Midbrain (tissue), 1 donor: ENCODE results near the gene WNT1.

Experiments
- DNase-seq: peaks from one replicate; lab custom pipeline; 2025; lab: John Stamatoyannopoulos, UW

The WNT1 gene

DNA sequence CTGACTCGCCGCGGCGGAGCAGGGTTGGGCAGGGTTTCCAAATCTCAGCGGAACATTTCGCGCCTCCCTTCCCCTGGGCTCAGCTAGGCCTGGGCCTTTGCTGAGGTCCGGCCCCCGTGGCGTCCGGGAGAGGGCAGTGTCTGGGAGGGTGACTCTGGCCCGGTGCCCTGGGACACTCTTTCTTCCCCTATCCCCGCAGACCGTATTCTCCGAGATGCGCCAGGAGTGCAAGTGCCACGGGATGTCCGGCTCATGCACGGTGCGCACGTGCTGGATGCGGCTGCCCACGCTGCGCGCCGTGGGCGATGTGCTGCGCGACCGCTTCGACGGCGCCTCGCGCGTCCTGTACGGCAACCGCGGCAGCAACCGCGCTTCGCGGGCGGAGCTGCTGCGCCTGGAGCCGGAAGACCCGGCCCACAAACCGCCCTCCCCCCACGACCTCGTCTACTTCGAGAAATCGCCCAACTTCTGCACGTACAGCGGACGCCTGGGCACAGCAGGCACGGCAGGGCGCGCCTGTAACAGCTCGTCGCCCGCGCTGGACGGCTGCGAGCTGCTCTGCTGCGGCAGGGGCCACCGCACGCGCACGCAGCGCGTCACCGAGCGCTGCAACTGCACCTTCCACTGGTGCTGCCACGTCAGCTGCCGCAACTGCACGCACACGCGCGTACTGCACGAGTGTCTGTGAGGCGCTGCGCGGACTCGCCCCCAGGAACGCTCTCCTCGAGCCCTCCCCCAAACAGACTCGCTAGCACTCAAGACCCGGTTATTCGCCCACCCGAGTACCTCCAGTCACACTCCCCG is 3.0 kb downstream of the WNT1 start:
- no peak for DNase-seq

DNA sequence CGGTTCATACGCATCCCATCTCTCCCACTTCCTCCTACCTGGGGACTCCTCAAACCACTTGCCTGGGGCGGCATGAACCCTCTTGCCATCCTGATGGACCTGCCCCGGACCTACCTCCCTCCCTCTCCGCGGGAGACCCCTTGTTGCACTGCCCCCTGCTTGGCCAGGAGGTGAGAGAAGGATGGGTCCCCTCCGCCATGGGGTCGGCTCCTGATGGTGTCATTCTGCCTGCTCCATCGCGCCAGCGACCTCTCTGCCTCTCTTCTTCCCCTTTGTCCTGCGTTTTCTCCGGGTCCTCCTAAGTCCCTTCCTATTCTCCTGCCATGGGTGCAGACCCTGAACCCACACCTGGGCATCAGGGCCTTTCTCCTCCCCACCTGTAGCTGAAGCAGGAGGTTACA is 3.6 kb downstream of the WNT1 start:
- no peak for DNase-seq

DNA sequence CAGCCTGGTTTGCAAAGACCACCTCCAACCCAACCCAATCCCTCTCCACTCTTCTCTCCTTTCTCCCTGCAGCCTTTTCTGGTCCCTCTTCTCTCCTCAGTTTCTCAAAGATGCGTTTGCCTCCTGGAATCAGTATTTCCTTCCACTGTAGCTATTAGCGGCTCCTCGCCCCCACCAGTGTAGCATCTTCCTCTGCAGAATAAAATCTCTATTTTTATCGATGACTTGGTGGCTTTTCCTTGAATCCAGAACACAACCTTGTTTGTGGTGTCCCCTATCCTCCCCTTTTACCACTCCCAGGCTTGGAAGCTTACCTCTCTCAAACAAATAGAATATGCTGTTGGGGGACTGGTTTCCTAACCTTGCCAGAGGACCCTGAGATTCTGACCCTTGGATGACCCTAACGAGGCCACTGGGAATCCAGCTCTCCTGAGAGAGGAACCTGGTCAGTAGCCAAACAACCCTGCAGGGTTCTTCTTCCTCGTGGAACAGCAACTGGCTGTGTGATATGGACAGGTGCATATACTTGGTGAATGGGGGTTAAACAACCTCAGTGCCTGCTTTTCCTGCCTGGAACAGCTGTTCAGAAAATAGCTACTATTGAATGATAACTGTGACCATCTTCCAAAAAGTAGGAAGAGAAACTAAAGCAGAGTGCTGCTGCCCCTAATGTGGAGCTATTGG is 4.4 kb downstream of the WNT1 start:
- DNase-seq: no peak

DNA sequence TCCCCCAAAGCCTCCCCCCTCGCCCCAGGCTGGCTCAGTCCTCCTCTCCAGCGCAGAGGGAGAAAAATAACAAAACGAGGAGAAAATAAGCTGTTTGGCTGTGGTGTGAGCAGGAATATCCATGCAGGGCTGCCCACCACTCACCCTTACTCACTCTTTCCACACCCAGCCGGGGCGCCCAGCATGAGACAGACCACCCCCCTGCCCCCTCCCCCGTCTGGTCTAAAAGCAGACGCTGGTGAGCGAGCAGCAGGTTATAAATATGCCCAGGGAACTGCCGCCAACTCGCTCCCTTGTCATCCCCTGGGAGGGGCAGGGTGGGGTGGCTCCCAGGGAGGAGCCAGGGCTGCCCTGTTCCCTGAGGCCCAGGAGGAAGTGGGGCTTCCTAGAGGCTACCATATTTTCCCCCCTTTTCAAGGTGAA is 7.4 kb downstream of the WNT1 start:
- no peak for DNase-seq

DNA sequence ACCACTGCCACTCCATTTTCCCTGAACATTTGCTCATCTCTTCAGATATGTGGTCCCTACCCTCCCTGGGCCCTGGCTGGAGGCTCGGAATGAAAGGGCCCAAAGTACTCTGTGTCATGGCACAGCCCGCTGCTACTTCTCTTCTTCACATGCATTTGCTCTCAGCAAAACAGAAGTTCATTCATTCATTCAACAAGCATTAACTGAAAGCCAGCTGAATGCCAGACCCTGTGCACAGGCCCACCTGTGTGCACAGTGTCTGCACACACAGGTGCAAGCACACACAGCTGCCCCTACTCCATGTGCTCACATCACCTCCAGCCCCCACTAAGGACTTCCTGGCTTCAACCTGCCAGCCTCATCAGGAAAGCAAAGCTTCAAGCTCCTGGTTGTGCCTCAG is 7.8 kb downstream of the WNT1 start:
- DNase-seq: no peak

DNA sequence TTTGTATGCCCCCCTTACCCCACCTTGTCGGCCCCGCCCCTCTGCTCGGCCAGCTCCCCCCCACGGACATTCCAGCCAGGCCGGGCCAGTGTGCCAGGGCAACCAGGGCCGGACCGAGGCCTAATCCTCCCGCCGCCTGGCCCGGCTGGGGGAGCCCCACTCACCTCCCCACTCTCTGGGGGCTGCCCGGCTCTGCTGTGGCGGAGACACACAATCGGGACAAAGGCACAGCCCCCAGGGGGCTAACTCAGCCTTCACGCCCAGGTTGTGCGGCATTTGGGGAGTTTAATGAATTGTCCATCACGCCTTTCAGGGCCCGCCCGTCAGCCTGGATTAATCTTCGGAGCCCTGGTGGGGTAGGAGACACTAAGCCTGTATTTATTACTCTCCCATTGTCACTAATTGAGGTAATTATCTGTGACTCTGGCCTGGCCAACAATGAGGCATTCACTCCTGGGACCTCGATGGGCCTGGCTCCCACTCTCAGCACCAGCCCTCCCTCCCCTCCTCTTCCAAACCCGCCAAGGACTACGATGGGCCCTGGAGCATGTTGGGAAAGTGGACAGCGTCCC is 8.7 kb downstream of the WNT1 start:
- no peak for DNase-seq

DNA sequence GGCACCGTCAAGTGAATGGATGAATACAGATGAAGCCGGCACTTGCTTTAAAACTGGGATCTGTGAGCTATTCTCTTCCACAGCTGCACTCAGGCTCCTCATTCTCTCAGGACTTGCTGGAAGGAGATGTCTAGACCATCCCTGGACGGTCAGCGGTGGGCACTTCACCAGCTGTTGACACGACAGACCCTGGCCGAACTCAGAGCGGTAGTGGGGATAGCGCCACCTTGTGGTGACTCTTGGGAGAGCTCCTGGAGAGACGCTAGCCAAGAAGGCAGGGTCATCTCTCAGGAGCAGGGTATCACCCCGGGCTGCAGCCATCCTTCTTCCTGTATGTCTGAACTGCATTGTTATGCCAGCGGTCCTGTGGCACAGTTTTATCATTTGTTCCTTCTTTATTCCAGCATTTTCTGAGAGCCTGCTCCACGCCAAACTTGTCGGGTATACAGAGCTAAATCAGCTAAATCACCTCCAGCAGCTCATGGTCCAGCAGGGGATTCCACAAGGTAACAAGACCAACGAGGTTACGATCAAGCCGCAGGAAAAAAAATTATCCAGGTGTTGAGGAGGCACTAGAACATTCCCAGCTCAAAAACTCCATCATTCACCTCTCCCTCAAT is 10.0 kb downstream of the WNT1 start:
- DNase-seq: peak; percentile 49

DNA sequence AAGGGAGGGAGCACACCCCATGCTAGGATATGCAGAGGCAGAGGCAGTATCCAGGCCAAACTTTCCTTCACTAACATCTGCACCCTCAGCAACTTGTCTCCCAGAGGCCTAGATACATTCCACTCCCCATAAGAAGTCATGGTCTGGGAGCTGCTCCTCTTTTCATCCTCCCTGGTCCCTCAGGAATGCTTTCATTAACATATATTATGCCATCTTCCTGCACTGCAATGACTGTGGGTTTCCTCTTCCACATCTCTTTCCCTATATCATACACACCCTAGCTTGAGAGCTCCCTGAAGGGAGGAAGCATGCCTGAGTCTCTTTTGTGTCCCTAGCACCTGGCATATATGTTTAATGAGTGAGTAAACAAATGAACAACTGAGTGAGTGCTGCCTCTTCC is 12.4 kb downstream of the WNT1 start:
- DNase-seq: no peak

DNA sequence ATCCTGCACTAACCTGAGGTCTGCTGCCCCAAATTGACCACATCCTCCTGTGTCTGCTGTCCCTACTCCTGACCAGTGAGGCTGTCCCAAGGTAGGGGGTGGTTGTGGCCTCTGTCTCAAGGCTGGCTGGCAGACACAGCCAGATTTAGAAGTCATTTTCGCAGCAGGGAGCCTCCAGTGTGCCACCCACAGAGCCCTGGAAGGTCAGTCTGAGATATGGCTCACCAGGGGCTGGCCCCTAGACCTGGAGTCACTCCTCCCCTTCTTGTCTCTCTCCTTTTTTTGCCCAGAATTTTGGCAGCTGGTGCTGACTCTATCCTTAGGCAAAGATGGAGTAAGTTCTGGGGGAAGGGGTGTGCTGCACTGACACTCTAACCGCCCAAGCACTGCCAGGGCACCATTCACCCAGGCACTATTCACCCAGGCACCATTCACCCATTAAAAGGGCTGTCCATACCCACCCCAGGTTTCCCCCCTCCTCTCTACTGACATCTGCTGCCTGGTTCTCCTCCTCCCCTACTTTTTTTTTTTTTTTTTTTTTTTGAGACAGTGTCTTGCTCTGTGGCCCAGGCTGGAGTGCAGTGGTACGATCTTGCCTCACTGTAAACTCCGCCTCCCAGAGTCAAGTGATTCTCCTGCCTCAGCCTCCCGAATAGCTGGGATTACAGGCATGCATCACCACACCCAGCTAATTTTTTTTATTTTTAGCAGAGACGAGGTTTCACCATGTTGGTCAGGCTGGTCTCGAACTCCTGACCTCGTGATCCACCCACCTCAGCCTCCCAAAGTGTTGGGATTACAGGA is 13.3 kb downstream of the WNT1 start:
- no peak for DNase-seq

DNA sequence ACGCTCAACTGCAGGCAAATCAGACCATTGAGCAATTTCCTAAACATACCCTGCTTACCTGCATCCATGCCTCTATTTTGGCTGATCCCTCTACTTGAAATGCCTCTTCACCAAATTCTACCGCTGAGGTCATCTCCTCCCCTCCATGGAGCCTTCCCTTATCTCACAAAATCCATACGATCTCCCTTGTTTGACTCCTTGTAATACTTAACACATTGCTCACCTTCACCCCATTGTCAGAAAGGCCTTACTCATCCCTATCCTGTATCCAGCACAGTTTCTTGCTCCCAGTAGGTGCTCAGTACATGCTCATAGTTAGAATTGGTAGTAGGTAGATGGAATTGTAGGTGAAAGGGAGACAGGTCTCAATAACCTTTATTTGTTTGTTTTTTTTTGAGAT is 15.7 kb downstream of the WNT1 start:
- no peak for DNase-seq

DNA sequence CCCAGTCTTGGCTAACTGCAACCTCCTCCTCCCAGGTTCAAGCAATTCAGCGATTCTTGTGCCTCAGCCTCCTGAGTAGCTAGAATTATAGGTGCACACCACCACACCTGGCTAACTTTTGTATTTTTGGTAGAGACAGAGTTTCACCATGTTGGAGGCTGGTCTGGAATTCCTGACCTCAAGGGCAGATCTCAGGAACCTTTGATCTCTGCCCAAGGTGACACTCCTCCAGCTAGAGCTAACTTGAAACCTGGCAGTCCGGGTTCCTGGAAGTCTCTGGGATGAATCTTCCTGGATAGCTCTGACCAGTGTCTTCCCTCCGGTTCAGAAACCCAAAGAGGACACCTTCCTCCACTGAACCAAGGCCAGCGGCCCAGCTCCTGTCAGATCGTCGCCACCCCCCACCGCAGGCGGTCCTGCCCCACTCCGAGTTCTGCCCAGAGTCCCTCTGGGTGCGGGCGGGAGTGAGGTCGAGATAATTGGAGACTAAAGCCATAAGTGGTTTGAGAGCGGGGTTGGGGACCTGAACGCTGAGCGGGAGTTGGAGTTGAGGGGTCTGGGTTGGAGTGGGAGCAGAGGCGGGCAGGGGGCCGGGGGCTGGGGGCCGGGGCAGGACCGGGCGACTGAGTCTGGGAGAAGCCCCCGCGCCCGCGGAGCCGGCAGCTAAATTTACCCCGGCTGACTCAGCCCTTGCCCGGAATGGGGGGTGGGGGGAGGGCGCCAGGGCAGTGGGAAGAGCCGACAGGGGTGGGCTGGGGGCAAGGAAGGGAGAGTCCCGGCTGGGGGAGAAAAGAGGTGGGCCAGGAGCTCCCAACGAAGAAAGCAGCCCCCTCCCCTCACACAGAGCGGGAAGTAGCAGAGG is 16.3 kb downstream of the WNT1 start:
- DNase-seq: no peak

DNA sequence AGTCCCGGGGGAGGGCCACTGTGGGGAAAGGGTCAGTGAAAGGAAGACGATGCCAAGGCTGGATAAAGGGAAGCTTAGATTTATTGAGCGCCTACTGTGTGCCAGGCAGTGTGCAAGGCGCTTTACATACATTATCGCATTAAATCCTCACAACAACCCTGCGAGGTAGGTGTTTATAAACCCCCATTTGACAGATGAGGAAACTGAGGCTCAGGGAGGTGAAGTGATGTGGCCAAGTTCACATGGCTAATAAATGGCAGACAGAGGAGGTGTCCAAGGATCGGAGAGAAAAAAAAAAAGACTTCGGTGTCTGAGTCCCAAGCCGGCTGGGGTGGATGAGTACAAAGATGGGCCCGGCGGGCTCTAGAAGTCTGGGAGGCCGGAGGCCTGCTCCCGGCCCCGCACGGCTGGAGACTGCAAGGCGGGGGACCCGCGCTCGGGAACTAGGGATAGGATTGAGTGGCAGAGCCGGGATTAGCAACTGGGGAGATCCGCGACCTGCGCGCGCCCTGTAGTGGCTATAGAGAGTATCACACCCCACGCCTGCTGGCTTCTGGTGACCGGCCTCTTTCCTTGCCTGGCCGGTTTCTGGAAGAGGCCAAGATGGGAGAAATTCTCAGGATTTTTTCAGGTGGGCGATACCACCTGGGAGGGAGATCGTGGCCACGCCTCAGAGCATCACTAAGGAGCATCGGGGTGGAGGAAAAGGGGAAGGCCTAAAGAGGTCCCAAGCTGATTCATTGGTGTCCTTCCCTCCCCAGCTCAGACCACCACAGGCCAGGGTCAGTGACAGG is 17.2 kb downstream of the WNT1 start:
- peak; percentile 73 for DNase-seq

DNA sequence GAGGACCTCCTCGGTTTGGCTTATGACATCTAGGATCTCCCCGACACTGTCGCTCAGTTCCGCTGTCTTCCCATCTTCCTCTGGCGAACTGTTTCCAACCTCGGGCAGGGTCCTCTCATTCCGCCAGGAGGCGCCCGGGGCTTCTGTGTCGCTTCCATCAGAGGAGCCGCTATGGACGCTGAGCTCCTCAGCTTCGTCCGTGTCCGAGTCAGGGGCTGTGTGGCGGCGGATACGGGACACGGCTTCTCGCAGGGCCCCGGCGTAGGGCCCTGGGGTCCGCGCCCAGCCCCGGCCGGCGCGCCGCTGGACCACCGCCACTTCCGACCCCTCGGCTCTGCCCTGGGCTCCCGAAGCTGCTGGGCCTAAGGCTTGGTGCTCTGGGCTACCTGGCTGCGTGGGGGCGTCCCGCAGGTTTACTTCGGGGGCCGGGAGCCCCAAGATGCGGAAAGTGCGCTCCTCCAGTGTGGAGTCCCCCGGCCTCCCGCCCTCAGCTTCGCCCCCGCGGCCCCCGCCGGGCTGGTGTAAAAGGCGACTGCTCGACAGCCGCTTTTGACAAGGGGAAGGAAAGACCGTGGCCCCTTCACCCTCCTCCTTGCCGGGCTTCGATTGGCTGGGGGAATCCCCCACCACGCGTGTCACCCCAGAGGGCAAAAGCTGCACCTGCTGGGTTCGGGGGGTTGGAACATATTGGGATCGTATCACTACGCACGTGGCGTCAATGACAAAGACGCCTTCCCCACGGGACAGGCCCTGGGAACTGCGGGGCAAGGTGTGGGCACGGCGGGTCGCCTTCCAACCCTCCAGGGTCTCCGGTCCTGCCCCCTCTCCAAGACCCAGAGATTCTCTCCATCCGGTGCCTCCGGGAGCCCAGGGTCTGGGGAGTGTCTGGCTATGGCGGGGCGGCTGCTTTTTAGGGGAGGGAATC is 18.9 kb downstream of the WNT1 start:
- DNase-seq: peak; percentile 58

DNA sequence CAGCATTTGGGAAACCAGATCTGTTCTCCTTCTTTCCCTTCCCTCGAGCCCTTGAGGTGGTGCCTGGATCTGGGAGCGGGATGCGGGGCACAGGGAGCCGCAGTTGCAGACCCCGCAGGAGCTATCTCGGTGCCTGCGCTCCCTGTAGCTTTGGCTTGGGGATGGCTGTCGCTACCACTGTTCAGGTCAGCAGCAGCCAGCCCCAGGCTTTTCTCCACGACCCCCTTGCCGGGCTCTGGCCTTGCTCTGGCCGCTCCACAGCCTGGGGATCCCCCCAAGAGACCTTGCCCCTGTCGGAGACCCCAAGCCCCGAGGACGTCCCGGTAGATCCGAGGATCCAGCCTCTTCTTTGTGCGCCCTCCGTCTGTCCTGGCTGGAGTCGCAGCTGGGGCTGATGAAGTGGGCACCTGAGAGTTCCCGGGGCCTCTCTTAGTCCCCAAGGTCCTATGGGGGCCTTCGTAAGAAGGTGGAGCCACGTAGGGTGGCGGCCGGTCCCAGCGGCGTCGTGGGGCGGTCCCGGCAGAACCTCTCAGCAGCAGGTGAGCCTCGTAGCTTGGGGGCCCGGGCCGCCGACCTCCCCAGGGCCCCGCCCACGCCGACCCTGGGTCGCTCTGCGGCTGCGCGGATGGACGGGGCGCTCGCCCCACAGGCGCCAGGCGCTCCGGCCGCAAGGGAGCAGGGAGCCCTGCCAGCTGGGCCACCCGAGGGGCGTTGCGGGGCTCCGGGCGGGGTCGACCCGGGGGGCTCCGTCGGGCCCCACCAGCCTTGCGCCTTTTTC is 19.8 kb downstream of the WNT1 start:
- DNase-seq: no peak

DNA sequence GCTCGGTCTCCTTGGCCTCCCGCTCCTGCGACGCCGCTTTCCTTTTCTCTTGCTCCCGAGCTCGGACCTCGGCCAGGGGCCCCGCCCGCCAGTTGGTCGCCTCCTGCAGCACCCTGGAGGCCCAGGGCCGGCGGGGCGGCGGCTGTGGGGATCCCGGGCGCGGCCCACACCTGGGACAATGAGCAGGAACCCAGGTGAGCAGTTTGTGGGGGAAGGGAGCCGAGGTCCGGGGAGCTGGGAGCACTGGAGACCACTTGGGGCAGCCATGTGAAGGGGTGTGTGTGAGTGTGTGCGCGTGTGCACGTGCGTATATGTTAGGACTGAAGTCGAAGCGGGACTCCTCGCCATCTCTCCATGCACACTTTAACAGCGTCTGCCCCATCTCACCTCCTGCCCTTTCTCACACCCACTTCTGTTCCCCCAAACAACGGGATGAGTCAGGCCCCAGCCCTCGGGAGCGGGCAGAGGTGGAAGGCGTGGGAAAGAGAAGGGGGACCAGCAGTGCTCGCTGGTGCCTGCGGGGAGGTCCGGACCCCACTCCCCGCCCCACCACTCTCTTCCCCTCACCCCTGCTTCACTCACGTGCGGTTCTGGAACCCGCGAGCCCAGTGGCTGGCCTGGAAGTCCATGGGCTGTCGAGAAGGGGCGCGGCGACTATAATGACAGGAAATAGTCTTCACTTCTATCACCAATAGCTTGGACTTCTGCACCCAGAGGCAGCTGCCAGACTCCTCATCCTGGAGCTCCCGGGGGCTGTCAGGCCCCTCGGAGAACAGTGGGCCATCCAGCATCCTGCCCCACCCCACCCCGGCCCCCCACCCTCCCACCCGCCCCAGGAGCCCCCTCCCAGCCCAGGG is 20.6 kb downstream of the WNT1 start:
- DNase-seq: no peak

DNA sequence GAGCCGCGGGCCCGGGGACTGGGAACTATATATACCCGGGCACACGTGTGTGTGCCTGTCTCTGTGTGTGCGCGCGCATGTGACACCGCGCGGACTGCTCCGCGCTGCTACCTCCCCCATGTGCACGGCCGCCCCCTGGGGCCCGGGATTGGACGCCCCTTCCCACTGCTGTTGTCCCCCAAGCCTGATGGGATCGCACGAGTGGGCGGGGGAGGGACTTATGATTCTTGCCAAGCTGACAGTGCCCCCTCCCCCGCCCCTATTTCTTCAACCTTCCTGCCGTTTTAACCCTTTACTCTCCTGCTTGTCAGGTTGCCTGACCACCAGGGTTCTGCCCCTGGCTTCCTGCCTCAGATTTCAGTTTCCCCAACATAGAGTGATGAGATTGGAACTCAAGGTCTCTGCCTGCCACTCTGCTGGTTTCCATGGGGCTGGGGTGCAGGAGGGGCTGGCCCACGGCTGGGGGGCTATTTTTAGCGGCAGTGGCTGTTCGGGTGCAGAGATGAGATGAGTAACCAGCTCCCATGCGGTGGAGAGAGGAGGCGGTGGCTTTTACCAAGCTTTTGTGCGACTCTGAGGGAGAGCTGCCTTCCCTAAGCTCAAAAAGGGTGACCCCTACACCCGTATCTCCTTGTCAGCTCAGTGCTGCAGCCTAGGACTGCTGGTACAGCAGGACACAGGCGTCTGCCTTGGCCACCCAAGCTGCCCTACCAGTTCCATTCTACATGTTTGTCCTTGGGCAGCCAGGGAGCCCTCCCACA is 21.4 kb downstream of the WNT1 start, which contains the start of gene DDN:
Gene DDN, minus strand, starts transcription at position 5 of the 761 bp plus-strand sequence. CDS start 88 bp downstream, outside the sequence.
- no peak for DNase-seq
